HL-60/S4 treated with retinoic acid at 250 ng/mL for 4 days and 3 days (cell line): Measurements from ENCODE around the gene KATNB1.
"Not testable (repeated sequence)": the region's sequence is repeated elsewhere in the genome, so short reads cannot be mapped to it uniquely, and the experiment has no call there.

ENCODE experiments used
- in situ Hi-C: fragments of 300-500 bp; cut with MboI; formaldehyde crosslinking; loops from 2 replicates; pipeline ENCODE4 v1.7.0; 2022; ENCODE audit warnings: low sequenced_read_pairs

KATNB1 gene

DNA sequence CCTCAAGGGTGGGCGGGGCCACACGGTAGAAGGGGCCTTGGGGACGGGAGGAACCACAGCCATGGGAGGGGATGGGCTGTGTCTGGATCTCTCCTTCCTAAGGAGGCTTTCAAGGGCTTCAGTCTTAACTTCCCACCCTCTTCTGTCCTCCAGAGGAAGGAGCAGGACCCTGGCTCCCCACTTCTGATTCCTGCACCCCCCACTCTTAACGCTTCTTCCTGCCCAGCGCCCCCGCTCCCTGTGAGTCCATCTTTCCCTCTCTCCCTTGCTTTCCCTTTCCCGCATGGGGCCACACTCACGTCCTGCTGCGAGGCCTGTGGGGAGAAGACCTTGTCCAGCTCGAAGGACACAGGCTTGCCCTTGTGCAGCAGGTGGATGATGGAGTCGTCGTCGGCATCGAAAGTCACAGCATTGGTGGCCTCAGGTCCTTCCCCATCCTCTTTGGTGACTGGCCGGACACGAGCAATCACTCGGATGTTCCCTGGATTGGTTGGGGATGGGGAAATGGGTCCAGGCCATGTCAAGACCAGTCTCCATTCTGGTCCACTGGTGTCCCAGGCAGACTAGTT is 29.7 kb downstream of the KATNB1 start:
- in situ Hi-C loops = no loop called here

DNA sequence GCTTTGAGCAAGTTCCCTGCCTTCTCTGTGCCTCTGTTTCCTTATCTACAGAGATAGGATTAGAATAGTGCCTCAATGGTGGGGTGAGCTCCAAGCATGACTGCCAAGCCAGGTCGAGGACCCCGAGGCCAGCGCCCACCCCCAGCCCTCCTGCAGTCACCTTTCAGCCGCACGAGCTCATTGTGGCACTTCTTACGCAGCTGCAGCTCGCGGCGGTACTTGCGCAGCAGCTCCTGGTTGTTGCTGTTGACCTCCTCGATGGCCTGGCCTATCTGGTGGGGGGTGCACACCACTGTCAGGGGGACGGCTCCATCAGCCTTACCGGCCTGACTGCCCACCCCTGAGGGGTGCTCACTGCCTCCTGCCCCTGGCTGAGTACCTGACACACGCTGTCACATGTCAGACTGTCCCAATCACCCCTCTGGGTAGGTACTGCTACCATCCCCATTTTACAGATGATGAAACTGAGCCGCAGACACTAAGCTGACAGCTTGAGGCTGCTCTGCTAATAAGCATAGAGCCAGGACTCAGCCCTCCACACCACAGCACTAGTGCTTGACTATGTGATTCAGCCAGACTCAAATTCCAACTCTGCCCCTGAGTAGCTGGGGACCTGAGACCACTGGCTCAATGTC is 31.3 kb downstream of the KATNB1 start:
- in situ Hi-C loops = no loop called here

DNA sequence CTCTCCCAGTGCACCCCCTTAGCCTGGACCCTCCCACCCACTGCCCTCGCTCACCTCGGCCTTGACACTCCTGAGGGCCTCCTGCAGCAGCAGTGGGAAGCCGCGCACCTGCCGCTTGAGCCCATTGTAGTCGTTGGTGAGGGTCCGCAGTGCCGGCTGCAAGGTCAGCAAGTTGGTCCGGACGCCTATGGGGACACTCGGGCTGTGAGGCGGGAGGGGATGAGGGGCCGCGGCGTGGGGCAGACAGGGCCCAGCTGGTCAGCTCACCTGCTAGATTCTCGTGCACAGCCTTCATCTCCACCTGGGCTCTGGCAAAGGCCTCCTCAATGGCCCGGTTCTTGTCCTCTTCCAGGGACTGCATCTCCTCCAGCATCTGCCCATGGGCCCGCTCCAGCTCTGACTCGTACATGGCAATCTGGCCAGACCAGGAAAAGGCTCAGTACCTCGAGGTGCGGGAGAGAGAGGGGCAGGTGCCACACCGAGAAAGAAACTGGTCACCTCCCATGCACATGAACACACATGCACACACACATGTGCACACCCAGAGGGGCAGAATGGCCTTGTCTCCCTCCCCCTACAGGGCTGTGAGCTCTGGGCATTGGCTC is 34.1 kb downstream of the KATNB1 start:
- in situ Hi-C loops = no loop called here

DNA sequence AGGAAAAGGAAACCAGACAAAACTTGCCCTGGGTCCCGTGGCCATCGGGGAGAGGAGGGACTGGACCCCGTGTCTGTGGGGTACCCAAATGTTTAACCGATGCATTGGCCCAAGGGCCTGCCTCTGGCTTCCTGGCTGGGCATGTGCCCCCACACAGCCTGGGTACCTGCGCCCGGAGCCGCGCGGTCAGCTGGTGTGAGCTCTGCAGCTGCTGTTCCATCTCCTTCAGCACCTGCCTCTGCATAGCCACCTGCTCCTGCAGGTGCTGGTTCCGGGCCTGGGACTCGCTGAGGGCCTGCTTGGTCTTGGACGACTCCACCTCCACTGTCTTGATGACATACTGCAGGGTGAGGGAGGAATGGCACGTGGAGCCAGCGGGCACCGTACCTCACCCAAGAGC is 34.8 kb downstream of the KATNB1 start:
- in situ Hi-C loops = no loop called here

DNA sequence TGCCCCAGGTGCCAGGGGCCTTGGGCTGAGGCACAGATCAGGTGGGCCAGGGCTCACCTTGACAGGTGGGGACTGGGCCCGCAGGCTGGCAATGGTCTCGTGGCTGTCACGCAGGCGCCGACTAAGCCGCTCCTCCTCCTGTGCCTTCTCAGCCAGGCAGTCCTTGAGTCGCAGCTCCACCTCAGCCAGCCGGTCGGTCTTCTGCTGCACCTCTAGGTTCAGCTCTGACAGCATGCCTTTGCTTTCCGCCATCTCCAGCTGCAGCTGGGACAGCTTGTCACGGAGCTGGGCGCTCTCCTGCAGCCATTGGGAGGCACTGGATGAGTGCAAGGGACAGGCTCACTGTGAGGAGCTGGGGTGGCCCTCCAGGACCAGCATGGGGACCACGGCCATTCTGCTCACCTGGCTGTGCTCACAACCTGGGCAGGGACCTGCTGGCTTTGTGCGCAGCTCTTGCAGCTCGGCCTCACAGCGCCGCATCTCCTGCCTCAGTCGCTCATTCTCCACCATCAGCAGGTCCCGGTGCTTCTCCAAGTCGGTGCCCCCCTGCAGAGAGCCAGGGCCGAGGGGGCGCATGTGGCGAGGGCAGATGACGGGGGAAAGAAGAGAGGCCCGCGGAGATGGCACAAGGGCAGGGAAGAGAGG is 35.7 kb downstream of the KATNB1 start:
- in situ Hi-C loops = no loop called here

DNA sequence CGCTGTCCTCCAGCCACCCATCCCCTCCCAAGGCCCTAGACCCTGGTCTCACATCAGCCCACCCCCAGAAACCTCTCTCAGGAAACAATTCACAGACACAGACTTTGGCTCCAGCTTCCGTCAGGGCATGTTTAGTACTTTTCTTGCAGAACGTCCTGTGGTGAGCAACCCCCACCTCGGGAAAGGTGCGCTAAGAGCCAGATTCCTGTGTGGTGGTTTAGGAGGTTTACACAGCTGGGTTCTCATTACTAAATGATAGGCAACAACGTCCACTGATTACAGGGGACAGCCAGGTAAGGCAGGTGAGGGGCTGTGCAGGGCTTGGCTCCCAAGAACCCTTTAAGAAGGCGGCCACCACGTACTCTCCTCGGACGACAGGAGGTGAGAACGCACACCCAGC is 37.4 kb downstream of the KATNB1 start:
- in situ Hi-C loops = no loop called here

DNA sequence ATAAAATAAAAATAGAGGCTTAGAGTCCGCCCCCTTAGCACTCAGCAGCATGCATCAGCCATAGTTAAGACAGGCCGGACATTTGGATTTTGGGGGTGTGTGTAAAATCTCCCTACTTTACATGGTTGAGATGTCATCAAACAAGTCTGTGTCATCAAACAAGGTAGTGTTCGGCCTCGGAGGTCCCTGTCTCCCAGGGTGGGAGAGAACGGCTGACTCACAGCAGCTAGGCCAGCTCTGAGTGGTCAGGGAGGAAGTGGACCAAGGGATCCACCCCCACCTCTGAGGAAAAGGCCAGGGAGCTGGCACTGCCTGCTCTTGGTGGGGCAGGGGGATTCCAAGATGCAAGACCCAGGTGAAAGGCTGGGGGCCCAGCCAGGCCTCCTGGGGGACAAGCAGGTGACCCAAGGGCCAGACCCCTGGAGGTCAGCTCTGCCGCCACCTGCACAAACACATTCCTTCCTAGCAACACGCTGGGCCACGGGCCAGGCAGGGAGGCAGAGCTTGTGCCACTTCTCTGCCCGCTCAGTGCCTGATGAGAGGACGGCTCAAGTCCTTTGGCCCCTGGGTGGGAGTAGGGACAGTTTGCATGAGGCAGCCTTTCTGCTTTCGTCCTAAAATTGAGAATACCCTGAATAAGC is 38.2 kb downstream of the KATNB1 start:
- in situ Hi-C loops = no loop called here

DNA sequence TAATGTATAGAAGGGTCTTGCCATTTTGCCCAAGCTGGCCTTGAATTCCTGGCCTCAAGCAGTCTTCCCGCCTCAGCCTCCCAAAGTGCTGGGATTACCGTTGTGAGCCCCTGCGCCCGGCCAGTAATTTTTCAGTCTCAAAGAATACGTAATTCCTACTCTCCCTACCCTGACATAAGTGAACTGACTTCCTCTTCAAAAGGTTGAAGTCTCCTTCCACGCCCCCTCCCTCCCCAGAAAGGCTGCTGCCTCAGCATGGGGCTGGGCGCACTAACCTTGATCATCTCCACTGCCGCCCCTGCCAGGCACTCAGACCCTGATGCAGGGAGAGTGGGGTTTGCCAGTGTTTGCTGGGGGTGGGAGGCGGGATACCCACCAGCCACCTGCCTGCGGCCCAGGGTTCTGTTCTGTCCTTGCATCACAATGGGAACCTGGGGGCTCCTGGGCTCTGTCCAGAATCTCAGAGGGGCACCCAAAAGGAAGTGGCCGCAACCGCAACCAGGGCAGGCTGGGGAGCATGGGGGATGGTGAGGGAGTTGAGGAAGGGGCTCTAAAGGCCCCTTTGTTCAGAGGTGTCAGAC is 39.2 kb downstream of the KATNB1 start:
- in situ Hi-C loops = no loop called here

DNA sequence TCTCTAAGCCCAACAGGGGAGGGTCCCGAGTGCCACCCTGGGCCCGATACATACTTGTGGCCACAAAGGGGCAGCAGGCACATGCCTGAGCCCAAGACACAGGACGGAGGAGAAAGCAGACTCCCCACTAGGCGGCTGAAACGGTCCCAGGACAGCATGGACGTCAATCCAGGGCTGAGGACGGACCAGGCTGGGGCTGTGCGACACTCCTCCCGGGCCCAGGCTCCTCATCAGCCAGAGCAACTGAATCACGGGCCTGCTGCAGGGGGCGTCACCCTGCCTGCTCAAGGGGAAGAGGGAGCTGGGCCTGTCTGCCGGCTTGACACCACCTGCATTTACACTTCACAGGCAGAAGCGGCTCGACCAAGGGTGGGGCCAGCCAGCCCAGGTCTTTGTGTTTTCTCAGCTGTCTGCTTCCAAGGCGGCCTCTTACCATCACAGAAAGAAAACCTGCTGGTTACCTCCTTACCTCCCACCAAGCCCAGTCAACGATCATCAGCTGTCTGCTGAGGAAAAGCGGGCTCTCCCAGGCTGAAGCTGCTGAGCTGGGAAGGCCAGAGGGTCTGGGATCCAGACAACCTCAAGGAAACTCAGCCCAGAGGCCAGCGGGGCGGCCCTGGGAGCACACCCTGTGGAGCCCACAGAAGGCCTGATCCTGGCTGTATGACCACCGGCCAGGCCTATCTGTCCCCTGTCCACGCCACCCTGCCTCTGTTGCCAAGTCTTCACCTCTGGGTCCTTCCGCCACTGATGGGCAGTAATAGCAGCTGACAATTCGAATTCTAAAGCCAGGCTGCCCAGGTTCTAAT is 40.3 kb downstream of the KATNB1 start:
- in situ Hi-C loops = no loop called here

DNA sequence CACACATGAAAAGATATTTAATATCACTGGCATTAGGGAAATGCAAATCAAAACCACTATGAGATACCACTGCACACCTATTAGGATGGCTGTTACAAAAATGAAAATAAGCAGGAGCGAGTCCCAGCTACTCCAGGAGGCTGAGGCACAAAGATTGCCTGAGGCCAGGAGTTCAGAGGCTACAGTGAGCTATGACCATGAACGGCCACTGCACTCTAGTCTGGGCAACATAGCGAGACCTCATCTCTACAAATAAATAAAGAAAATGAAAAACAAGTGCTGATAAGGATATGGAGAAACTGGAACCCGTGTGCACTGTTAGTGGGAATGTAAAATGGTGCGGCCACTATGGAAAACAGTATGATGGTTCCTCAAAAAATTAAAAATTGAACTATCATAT is 43.1 kb downstream of the KATNB1 start:
- in situ Hi-C loops = no loop called here

DNA sequence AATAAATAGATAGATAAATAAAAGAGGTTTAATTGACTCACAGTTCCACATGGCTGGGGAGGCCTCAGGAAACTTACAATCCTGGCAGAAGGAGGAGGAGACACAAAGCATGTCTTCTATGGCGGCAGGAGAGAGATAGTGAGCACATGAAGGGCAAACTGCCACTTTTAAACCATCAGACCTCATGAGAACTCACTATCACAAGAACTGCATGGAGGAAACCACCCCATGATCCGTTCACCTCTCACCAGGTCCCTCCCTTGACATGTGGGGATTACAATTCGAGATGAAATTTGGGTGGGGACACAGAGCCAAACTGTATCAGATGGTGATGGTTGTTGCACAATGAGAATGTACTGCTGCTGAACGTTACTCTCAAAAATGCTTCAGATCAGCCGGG is 44.3 kb downstream of the KATNB1 start:
- in situ Hi-C loops = not testable (repeated sequence)

DNA sequence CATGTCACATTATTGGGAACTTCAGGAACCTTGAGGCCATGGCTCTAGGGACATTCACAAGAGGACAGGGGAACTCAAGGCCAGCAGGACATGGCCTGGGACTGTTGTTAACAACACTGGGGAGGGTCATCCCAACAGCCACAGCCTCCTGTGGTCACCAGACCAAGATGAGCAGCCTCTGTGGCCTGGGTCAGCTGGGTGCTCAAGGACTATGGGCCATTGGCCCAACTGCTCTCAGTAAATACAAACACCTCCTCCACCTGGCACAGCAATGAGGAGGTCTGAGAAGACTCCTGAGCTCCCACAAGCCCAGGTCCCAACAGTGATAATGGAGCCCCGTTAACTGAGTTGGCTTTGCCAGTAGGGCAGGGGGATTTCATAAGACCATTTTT is 45.8 kb downstream of the KATNB1 start:
- in situ Hi-C loops = no loop called here

DNA sequence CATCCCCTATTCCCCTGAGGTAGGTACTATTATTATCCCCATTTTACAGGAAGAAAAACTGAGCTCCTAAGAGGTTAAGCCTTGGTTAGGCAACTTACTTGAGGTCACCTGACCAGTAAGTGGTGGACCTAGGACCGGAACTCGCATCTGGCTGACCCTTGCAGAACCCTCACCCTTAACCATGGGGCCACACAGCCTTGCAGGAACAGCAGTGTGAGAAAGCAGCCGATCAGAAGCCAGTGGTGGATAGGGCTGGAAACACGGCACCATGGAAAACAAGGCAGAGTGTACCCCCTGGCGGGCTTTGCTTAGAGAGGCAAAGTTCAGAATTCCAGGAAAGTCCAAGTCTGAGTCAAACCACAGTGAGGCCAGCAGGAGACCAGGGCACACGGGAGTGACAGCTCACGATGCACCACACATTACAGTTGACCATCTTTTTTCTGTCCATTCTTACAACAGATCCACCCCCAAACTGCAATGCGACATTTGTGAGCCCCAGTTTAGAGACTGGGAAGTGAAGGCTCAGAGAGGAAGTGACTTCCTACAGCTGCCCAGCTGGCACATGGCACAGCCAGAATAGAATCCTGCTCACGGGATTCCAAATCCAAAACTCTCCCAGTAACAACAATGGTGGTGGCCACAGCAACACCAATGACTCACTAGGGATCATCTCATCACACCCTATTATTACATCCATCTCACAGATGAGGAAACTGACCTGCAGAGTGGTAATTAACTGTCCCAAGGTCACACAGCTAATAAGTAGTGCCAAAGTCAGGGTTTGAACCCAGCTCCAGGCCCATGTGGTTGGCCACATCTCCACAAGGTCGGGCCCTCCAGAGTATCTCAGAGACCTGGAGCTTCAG is 46.4 kb downstream of the KATNB1 start:
- in situ Hi-C loops = no loop called here

DNA sequence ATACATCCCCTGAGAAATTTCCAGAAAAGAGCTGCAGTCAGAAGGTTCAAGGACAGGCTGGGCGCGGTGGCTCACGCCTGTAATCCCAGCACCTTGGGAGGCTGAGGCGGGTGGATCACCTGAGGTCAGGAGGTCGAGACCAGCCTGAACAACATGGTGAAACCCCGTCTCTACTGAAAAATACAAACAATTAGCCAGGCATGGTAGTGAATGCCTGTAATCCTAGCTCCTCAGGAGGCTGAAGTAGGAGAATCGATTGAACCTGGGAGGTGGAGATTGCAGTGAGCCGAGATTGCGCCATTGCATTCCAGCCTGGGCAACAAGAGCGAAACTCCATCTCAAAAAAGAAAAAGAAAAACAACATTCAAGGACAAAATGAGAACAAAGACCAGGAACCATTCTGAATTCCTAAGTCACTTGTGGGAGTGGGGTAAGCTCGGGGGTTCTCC is 47.1 kb downstream of the KATNB1 start:
- in situ Hi-C loops = not testable (repeated sequence)

DNA sequence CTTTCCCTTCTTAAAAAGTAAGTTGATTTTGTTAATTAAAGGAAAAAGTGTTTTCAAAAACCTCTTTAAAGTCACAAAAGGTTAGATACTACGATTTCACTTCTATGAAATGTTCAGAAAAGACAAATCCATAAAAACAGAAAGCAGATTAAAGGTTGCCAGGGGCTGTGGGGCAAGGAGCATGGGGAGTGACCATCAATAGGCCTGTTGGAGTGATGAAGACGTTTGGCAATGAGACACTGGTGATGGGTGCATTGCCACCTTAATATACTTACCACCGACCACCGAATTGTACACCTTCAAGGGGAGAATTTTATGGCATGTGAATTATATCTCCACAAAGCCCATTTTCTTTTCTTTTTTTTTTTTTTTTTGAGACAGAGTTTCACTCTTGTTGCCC is 47.5 kb downstream of the KATNB1 start:
- in situ Hi-C loops = no loop called here

DNA sequence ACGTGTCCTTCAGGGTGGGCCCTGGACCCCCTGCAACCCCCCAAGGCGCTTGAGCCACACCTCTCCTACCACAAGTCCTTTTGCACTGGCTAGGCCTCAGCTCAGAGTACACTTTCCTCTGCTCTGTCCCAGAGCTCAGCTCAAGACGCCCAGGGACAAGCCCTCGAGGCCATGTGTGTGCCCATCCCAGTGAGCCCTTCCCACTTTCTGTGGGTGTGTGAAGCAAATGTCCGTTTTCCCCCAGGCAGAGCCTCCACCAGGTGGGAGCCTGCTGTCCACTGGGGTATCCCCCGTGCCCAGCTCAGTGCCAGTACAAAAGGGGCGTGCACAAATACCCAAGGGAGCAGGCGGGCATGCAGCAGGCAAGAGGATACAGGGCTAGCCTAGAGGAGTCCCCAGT is 48.3 kb downstream of the KATNB1 start:
- in situ Hi-C loops = no loop called here

DNA sequence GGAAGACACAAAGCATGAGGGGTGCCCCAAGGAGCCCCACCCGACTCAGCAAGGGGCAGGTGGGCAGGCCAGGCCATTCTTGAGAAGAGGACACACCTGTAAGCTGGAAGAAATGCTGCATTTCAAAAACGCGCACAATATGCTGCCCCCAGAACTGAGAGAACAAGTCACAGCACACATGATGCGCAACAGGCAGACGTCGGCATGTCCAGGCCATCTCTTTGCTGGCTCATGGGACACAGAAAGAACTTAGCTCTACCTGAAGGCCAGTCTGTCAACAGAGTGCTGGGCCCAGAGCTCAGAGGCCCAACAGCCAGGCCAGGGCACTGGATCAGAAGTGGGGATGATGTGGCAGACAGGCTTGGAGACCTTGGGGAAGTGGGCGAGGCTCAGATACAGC is 48.8 kb downstream of the KATNB1 start:
- in situ Hi-C loops = no loop called here

DNA sequence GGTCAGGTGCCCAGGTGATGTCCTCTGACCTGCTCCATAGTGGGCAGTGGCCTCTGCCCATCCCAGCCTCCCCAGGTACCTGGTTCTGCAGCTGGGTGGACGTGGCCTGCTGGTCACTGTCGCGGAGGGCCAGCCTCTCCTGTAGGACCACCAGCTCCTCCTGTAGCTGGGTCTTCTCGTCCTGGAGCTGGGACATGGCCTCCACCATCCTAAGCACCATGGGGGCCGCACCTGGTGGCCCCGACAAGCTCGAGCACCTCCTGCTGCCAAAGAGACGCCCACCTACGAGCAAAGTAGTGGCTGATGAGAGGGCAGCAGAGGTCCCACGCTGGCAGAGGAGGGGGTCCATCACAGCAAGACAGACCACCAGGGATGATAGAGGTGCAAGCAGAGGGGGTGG is 49.8 kb downstream of the KATNB1 start:
- in situ Hi-C loops = no loop called here

DNA sequence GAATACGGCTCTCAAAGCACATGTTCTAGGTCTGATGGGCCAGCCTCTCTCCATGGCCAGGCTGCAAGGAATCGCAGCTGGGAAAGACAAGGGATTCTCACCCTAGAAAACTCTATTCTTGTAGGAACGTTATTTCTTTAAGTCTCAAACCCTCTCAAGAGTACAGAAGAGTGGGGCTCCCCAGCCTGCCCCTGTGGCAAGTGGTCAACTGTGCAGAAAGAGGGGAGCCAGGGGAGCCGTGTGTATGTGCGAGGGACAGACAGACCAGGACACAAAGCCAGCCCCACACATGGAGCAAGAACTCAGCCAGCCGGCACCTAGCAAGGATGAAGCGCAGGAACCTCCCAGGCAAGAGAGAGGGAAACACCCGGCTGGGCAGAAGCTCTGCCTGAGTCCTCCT is 50.4 kb downstream of the KATNB1 start:
- in situ Hi-C loops = no loop called here
